H1 (cell line): ENCODE measurements around the gene PROSER1. TPM values are rescaled to one million over a fixed set of nuclear protein-coding genes. Genes with fewer than 3 reads are reported as not detected.

Source experiments
- EZH2 ChIP-seq: fragments of 200-600 bp; sonication (generic); IDR thresholded peaks from 2 replicates; pipeline ENCODE4 v1.7.1; 2012; ENCODE audit warnings: low read depth, mild to moderate bottlenecking, moderate library complexity, low read length, inconsistent platforms; ENCODE audit not compliant: severe bottlenecking
- polyA plus RNA-seq, 7 experiments: library from polyadenylated mRNA; depleted of rRNA in 3 of 7; stranded (reverse) in 5 of 7; unstranded in 2 of 7; fragments of >200 nt in 5 of 7; fragments of 200-250 nt in 2 of 7; gene quantifications; 1 replicate in 5 of 7; 2 replicates in 1 of 7; 4 replicates in 1 of 7; pipeline versions ENCODE4 v1.2.1 to v1.2.3, GENCODE V29; 2011 to 2013; ENCODE audit warnings: missing spikeins in 2 of 7, mixed read lengths in 2 of 7
- total RNA-seq: library from RNA; stranded (reverse); fragmentation: NEBNext Ultra II Directional; extraction: Animal tissue kit (Norgen Biotek cat#: 25700); gene quantifications from 2 replicates; pipeline ENCODE4 v1.2.1, GENCODE V29; 2021

PROSER1 gene
- total and polyA plus RNA-seq, 2 of the 8 experiments (the other 6 are each of a cell fraction or from before 2014, with no cell fraction given): 99.2 to 116 TPM

DNA sequence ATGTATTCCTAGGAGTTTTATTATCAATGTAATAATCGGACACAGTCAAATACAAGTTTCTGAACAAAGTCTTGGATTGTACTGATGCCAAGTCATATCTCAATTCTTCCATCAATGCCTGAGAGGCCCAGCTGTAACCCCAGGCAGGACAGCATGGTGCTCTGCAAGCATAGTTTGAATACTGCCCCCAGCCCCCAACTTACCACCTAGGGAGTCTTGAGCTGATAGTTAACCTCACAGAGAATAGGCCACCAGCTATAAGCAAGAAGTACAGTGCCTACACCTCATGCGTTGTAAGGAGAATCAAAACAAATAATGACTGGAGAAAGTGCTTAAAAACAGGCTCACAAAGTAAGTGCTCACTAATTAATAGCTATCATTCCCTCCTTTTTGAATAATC, 2.7 kb downstream of the PROSER1 start (continued):
- no peak for TF ChIP-seq EZH2
